ENCODE measurements around the gene METTL2B. TPM values are rescaled to one million over a fixed set of nuclear protein-coding genes. Genes with fewer than 3 reads are reported as not detected.
A peak's percentile ranks its signal among the peaks of the same experiment; 100 is the strongest.
"Not testable (repeated sequence)": the region's sequence is repeated elsewhere in the genome, so short reads cannot be mapped to it uniquely, and the experiment has no call there.

METTL2B gene
- total and polyA plus RNA-seq, 2 donors (not counting 3 experiments of a cell fraction or from before 2014, with no cell fraction given): 15.9 to 30.0 TPM

- no peak for TF ChIP-seq FOS (IDR thresholded peaks at IDR 0.05; ENCODE audit: borderline replicate concordance, insufficient read depth, low read length)
- no peak for TF ChIP-seq EZH2 (IDR thresholded peaks at IDR 0.05; ENCODE audit: borderline replicate concordance, low read depth, low read length, severe bottlenecking)
- no peak for TF ChIP-seq GATA2 (IDR thresholded peaks at IDR 0.05; ENCODE audit: insufficient read depth, insufficient read length, low read depth, low read length)
- no peak for TF ChIP-seq CTCF (IDR thresholded peaks at IDR 0.05; ENCODE audit: extremely low read depth in 1 of 2, insufficient read depth in 1 of 2, low read depth in 1 of 2, low read length in 2 of 2)
- TF ChIP-seq JUN (IDR thresholded peaks at IDR 0.05; ENCODE audit: borderline replicate concordance, insufficient read depth, insufficient read length, low read depth): no peak
- no peak for TF ChIP-seq POLR2A (IDR thresholded peaks at IDR 0.05; ENCODE audit: low read depth, low read length)
- no peak for TF ChIP-seq MYC (IDR thresholded peaks at IDR 0.05; ENCODE audit: low read depth, low read length)
- TF ChIP-seq MAX (IDR thresholded peaks at IDR 0.05; ENCODE audit: insufficient read depth, insufficient read length): no peak
- H3K4me1 ChIP-seq (ENCODE audit: control insufficient read depth, extremely low read depth, insufficient read depth, low read length): peaks cover 29% of the 10 kb centered on the region
- H3K4me3 ChIP-seq (replicated peaks in 1 of 3; ENCODE audit: insufficient read depth in 1 of 3, low read depth in 1 of 3, low read length in 3 of 3): peak overlapping the region; percentile 16 to 77 (median 60)
- no peak for DNase-seq (ENCODE audit: low read depth, low spot score)
- POLR2A ChIA-PET: no interaction called here
- CTCF ChIA-PET: interaction anchor here (0.6 to 7.4 kb wide), 2 partner anchors 13 to 30 kb away, joined by 4 to 123 read pairs; no protein-coding TSS in a partner anchor
- FAIRE-seq: no peak
- dilution Hi-C loops (cut with MboI; ENCODE audit: extremely low pct_ligation_motif_present, low sequenced_read_pairs): no loop called here
- no peaks in the 10 kb centered on the region for H3K9me1 ChIP-seq (replicated peaks; ENCODE audit: control insufficient read depth, extremely low read depth, insufficient read depth, low read length)
- intact Hi-C loops (cut with micrococcal nuclease): no loop called here
- peaks cover 20% of the 10 kb centered on the region for H3K79me2 ChIP-seq (ENCODE audit: control insufficient read depth, insufficient read depth, low read length)
- peak overlapping the region; percentile 1 for H3K27ac ChIP-seq (ENCODE audit: insufficient read depth, low read depth, low read length)
- no peaks in the 10 kb centered on the region for H4K20me1 ChIP-seq (replicated peaks; ENCODE audit: control insufficient read depth, extremely low read depth, insufficient read depth, low read length)
- H3K9me3 ChIP-seq (replicated peaks; ENCODE audit: control insufficient read depth, insufficient read depth, low read length): no peaks in the 10 kb centered on the region
- H2AFZ ChIP-seq (ENCODE audit: low read depth, low read length): peak overlapping the region; percentile 22
- peaks cover 2 to 12% of the 10 kb centered on the region in 2 experiments for H3K27me3 ChIP-seq (ENCODE audit: control insufficient read depth in 2 of 2, insufficient read depth in 2 of 2, low read length in 2 of 2)
- H3K4me2 ChIP-seq (ENCODE audit: insufficient read depth, low read length): peak overlapping the region; percentile 93
- H3K9ac ChIP-seq (replicated peaks; ENCODE audit: extremely low read depth, insufficient read depth, low read length): peak overlapping the region; percentile 62
- no TSS peak for BruUV-seq (replicated peaks)
- no peaks in the 10 kb centered on the region for H3K36me3 ChIP-seq (ENCODE audit: control insufficient read depth in 2 of 2, extremely low read depth in 1 of 2, insufficient read depth in 2 of 2, low read length in 2 of 2)
These were observed 20.3 kb upstream of the METTL2B start for GRCh38 chr7:128456255-128456725.

- H3K4me2 ChIP-seq (ENCODE audit: insufficient read depth, low read length); H3K27me3 ChIP-seq (ENCODE audit: control insufficient read depth in 2 of 2, insufficient read depth in 2 of 2, low read length in 2 of 2); FAIRE-seq; H3K27ac ChIP-seq (ENCODE audit: insufficient read depth, low read depth, low read length); intact Hi-C loops (cut with micrococcal nuclease); POLR2A ChIA-PET; H3K9me3 ChIP-seq (replicated peaks; ENCODE audit: control insufficient read depth, insufficient read depth, low read length); H3K36me3 ChIP-seq (ENCODE audit: control insufficient read depth in 2 of 2, extremely low read depth in 1 of 2, insufficient read depth in 2 of 2, low read length in 2 of 2); DNase-seq (ENCODE audit: low read depth, low spot score); dilution Hi-C loops (cut with MboI; ENCODE audit: extremely low pct_ligation_motif_present, low sequenced_read_pairs); H2AFZ ChIP-seq (ENCODE audit: low read depth, low read length); H4K20me1 ChIP-seq (replicated peaks; ENCODE audit: control insufficient read depth, extremely low read depth, insufficient read depth, low read length); H3K9ac ChIP-seq (replicated peaks; ENCODE audit: extremely low read depth, insufficient read depth, low read length); H3K4me3 ChIP-seq (replicated peaks in 1 of 3; ENCODE audit: insufficient read depth in 1 of 3, low read depth in 1 of 3, low read length in 3 of 3); H3K9me1 ChIP-seq (replicated peaks; ENCODE audit: control insufficient read depth, extremely low read depth, insufficient read depth, low read length); BruUV-seq (replicated peaks): not testable (repeated sequence)
- CTCF ChIA-PET: interaction anchor here (7.4 kb wide), 1 partner anchor 31 kb away, joined by 123 read pairs; no protein-coding TSS in a partner anchor
- peaks cover 20% of the 10 kb centered on the region for H3K79me2 ChIP-seq (ENCODE audit: control insufficient read depth, insufficient read depth, low read length)
- peaks cover 29% of the 10 kb centered on the region for H3K4me1 ChIP-seq (ENCODE audit: control insufficient read depth, extremely low read depth, insufficient read depth, low read length)
These were observed 19.2 kb upstream of the METTL2B start for GRCh38 chr7:128457385-128457784.
